HL-60 (cell line): ENCODE results near the gene NXNL1.
A peak's percentile ranks its signal among the peaks of the same experiment; 100 is the strongest.

Experiments
- DNase-seq, 2 experiments: peaks; one replicate each; pipeline ENCODE4 v3.0.0-alpha.2; 2010 to 2020; ENCODE audit warnings: low read depth in 1 of 2, low spot score in 1 of 2
- H3K27ac ChIP-seq: fragments of 250-450 bp; sonication (Bioruptor Pico); replicated peaks from 2 replicates; pipeline ENCODE4 v1.5.1; 2020; ENCODE audit warnings: mild to moderate bottlenecking, moderate library complexity
- H3K27me3 ChIP-seq: fragments of 250-450 bp; sonication (Bioruptor Pico); 2 replicates; pipeline ENCODE4 v1.5.1; 2021; ENCODE audit warnings: mild to moderate bottlenecking, moderate library complexity; ENCODE audit not compliant: insufficient read depth, poor library complexity, severe bottlenecking
- H3K4me3 ChIP-seq: replicated peaks from 2 replicates; pipeline ENCODE4 v1.5.1; 2011; ENCODE audit warnings: mild to moderate bottlenecking, control low read depth, low read length; ENCODE audit not compliant: insufficient read depth
- GABPA ChIP-seq: IDR thresholded peaks from 2 replicates; pipeline ENCODE4 v1.6.1; 2012; ENCODE audit warnings: low read depth
- POLR2AphosphoS5 ChIP-seq: IDR thresholded peaks from 2 replicates; pipeline ENCODE4 v1.6.1; 2012; ENCODE audit warnings: low read depth
- SPI1 ChIP-seq: IDR thresholded peaks from 2 replicates; pipeline ENCODE4 v1.6.1; 2012; ENCODE audit warnings: low read depth, mild to moderate bottlenecking, borderline replicate concordance
- TF ChIP-seq, protein P1 (sequence below): IDR thresholded peaks from one replicate; pipeline ENCODE4 v1.5.1; 2011; ENCODE audit warnings: low read length, control low read depth, inconsistent platforms; ENCODE audit not compliant: insufficient read depth
- TF ChIP-seq, protein P2 (sequence below): IDR thresholded peaks from 2 replicates; pipeline ENCODE4 v1.6.1; 2012; ENCODE audit warnings: low read depth; ENCODE audit not compliant: insufficient replicate concordance

Gene NXNL1

DNA sequence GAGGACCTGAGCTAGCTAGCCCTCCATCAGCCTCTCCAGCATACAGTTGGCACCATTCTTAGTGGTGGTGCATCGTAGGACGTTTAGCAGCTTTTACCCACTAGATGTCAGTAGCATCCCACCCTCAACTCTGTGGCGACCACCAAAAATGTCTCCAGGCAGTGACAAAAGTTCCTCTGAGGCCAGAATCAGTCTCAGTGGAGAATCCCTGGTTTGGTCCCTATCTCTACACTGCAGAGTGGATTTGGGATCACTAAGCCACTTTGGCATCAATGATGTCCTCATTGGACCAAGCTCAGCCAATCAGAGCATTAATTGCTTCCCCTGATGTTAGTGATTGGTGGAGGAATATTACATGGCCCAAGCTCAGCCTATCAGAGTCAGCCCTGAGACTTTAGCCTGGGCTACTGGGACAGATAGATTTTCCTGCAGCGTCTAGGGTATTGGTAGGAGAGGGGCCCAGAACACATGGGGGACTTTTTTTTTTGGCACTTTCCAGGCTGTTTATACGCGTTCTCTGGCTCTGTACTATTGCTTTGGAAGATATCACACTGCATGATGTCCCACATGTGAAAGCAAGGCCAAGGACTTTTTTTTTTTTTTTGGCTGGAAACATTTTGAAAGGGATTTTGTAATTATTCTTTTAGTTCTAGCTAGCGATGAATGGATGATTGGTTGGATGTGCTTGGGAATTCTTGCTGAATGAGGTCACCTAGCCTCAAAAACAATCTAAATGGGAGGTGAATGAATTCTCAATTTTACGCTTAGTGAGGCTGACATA is 19.3 kb downstream of the NXNL1 start:
- H3K27me3 ChIP-seq, result no peaks in the 10 kb centered on the region
- H3K4me3 ChIP-seq, result no peak overlapping the region
- H3K27ac ChIP-seq, result no peak overlapping the region
- DNase-seq, result no peak
- TF ChIP-seq, protein P1, sequence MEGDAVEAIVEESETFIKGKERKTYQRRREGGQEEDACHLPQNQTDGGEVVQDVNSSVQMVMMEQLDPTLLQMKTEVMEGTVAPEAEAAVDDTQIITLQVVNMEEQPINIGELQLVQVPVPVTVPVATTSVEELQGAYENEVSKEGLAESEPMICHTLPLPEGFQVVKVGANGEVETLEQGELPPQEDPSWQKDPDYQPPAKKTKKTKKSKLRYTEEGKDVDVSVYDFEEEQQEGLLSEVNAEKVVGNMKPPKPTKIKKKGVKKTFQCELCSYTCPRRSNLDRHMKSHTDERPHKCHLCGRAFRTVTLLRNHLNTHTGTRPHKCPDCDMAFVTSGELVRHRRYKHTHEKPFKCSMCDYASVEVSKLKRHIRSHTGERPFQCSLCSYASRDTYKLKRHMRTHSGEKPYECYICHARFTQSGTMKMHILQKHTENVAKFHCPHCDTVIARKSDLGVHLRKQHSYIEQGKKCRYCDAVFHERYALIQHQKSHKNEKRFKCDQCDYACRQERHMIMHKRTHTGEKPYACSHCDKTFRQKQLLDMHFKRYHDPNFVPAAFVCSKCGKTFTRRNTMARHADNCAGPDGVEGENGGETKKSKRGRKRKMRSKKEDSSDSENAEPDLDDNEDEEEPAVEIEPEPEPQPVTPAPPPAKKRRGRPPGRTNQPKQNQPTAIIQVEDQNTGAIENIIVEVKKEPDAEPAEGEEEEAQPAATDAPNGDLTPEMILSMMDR, result peak; percentile 17
- TF ChIP-seq GABPA, result no peak

DNA sequence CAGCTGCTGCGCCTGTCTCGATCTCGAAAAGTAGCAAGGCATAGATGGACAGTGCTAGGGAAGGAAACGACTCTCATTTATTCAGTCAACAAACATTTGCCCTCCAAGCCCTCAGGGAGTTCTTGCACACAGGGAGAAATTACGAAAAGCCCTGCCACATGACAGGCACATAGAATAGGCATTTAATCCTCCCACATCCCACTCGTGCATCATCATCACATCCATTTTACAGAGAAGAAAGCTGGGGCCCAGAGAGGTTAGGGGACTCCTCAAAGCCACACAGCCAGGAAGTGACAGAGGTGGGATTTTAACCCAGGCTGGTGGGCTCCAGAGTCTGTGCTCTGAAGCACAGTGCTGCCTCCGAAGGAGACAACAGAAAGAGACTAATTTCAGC is 23.9 kb downstream of the NXNL1 start:
- no peak for DNase-seq
- H3K27ac ChIP-seq, result no peak overlapping the region
- TF ChIP-seq SPI1, result no peak
- TF ChIP-seq, protein P1, result no peak
- TF ChIP-seq, protein P2, sequence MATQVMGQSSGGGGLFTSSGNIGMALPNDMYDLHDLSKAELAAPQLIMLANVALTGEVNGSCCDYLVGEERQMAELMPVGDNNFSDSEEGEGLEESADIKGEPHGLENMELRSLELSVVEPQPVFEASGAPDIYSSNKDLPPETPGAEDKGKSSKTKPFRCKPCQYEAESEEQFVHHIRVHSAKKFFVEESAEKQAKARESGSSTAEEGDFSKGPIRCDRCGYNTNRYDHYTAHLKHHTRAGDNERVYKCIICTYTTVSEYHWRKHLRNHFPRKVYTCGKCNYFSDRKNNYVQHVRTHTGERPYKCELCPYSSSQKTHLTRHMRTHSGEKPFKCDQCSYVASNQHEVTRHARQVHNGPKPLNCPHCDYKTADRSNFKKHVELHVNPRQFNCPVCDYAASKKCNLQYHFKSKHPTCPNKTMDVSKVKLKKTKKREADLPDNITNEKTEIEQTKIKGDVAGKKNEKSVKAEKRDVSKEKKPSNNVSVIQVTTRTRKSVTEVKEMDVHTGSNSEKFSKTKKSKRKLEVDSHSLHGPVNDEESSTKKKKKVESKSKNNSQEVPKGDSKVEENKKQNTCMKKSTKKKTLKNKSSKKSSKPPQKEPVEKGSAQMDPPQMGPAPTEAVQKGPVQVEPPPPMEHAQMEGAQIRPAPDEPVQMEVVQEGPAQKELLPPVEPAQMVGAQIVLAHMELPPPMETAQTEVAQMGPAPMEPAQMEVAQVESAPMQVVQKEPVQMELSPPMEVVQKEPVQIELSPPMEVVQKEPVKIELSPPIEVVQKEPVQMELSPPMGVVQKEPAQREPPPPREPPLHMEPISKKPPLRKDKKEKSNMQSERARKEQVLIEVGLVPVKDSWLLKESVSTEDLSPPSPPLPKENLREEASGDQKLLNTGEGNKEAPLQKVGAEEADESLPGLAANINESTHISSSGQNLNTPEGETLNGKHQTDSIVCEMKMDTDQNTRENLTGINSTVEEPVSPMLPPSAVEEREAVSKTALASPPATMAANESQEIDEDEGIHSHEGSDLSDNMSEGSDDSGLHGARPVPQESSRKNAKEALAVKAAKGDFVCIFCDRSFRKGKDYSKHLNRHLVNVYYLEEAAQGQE, result no peak
- TF ChIP-seq GABPA, result no peak
- TF ChIP-seq POLR2AphosphoS5, result no peak
- H3K4me3 ChIP-seq, result no peak overlapping the region
- no peaks in the 10 kb centered on the region for H3K27me3 ChIP-seq

DNA sequence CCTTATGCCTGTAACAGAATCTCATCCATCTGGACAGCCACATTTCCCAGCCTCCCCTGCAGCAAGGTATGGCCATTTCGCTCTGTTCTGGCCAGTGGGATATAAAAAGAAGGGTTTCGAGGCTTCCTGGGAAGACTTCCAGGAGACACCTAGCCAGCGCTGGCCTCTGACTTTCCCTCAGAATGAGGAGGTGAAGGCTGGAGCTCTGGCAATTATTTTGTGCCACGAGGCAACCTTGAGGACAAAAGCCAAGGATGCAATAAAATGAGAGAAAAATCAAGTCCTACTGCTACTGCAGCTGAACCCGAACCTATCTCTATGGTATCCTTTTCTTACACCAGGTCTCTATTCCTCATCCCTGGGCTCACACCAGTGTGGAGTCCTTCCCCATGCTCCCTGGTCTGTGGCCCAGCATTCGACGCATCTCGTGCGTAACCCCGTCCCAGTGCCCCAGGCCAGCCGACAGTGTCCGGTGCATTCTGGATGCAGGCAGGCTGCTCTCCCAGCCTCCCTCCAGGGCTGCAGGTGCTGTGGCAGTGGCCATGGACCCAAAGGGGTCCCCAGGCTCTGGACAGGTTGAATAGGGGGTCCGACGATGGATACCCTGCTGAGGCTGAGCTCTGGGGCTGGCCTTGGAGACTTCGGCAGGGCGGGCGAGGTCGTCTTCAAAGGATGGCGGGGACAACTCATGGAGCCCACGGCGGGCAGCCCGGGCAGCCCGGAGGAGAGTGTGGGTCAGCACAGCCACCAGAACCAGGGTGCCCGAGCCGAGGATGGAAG is 24.4 kb downstream of the NXNL1 start:
- Histone ChIP-seq H3K27me3 (no peaks in the 10 kb centered on the region), H3K27ac (no peak overlapping the region), H3K4me3 (no peak overlapping the region)
- DNase-seq, result no peak
- no peak for TF ChIP-seq POLR2AphosphoS5
- TF ChIP-seq, protein P1, result no peak
- TF ChIP-seq SPI1, result no peak
- no peak for TF ChIP-seq GABPA
- TF ChIP-seq, protein P2, result no peak
